ENCODE data around the gene EML6.

DNA sequence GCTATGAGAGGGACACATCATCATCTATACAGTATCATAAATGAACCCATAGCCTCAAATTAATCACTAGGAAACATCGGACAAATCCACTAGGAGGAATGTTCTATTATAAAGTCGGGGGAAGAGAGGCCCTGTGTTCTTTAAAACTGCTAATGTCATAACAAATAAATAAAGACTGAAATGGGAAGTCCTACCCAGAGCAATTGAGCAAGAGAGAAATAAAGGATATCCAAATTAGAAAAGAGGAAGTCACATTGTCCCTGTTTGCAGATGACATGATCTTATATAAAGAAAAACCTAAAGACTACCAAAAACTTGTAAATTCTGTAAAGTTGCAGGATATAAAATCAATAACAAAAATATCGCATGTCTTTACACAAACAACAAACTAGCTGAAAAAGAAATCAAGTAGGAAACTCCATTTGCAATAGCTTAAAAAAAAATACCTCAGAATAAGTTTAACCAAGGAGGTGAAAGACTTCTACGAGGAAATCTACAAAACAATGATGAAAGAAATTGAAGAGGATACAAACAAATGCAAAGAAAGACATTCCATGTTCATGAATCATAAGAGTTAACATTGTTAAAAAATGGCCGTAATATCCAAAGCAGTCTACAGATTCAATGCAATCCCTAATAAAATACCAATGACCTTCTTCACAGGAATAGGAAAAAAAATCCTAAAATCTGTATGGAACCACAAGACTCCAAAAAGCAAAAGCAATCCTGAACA is 296.2 kb downstream of the EML6 start:
- TF ChIP-seq, protein P1, sequence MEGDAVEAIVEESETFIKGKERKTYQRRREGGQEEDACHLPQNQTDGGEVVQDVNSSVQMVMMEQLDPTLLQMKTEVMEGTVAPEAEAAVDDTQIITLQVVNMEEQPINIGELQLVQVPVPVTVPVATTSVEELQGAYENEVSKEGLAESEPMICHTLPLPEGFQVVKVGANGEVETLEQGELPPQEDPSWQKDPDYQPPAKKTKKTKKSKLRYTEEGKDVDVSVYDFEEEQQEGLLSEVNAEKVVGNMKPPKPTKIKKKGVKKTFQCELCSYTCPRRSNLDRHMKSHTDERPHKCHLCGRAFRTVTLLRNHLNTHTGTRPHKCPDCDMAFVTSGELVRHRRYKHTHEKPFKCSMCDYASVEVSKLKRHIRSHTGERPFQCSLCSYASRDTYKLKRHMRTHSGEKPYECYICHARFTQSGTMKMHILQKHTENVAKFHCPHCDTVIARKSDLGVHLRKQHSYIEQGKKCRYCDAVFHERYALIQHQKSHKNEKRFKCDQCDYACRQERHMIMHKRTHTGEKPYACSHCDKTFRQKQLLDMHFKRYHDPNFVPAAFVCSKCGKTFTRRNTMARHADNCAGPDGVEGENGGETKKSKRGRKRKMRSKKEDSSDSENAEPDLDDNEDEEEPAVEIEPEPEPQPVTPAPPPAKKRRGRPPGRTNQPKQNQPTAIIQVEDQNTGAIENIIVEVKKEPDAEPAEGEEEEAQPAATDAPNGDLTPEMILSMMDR (IDR thresholded peaks at IDR 0.05) = no peak
- TF ChIP-seq POLR2A (IDR thresholded peaks at IDR 0.05) = no peak
